Fibroblast of lung (primary cell): Measurements from ENCODE around the gene ETFRF1. TPM values are rescaled to one million over a fixed set of nuclear protein-coding genes. Genes with fewer than 3 reads are reported as not detected.
A peak's percentile ranks its signal among the peaks of the same experiment; 100 is the strongest.

Experiments
- DNase-seq, 2 donors: peaks; one replicate each; pipeline versions ENCODE4 v3.0.0 to v3.0.0-alpha.2; 2010; ENCODE audit warnings: low read depth in 2 of 2
- H2AFZ ChIP-seq: 2 replicates; pipeline ENCODE4 v1.5.1; 2012; ENCODE audit warnings: low read length, control low read depth, inconsistent platforms
- H3K27ac ChIP-seq: 2 replicates; pipeline ENCODE4 v1.5.1; 2011; ENCODE audit warnings: low read length, control low read depth; ENCODE audit not compliant: insufficient read depth
- H3K27me3 ChIP-seq: 2 replicates; pipeline ENCODE4 v1.5.1; 2011; ENCODE audit warnings: mild to moderate bottlenecking, low read length; ENCODE audit not compliant: control insufficient read depth, insufficient read depth
- H3K36me3 ChIP-seq: 2 replicates; pipeline ENCODE4 v1.5.1; 2011; ENCODE audit warnings: low read length; ENCODE audit not compliant: control insufficient read depth, insufficient read depth
- H3K4me1 ChIP-seq: 2 replicates; pipeline ENCODE4 v1.5.1; 2011; ENCODE audit warnings: low read length; ENCODE audit not compliant: control insufficient read depth, insufficient read depth; ENCODE audit errors: extremely low read depth
- H3K4me2 ChIP-seq: 2 replicates; pipeline ENCODE4 v1.5.1; 2011; ENCODE audit warnings: low read length, control low read depth; ENCODE audit not compliant: insufficient read depth; ENCODE audit errors: extremely low read depth
- H3K4me3 ChIP-seq, 4 experiments: fragments of 200-600 bp in 1 of 4; sonication (generic) in 1 of 4; replicated peaks in 1 of 4; 2 replicates each; pipeline ENCODE4 v1.5.1; 2011 to 2016; ENCODE audit warnings: low read length in 4 of 4, low read depth in 3 of 4, mild to moderate bottlenecking in 3 of 4, control low read depth in 2 of 4, inconsistent platforms in 1 of 4, mixed read lengths in 1 of 4; ENCODE audit not compliant: insufficient read depth in 1 of 4; ENCODE audit errors: control extremely low read depth in 1 of 4
- H3K79me2 ChIP-seq: 2 replicates; pipeline ENCODE4 v1.5.1; 2012; ENCODE audit warnings: mild to moderate bottlenecking, low read length, inconsistent platforms; ENCODE audit not compliant: control insufficient read depth, insufficient read depth
- H3K9ac ChIP-seq: 2 replicates; pipeline ENCODE4 v1.5.1; 2011; ENCODE audit warnings: mild to moderate bottlenecking, low read length, control low read depth; ENCODE audit not compliant: insufficient read depth
- H3K9me3 ChIP-seq: 2 replicates; pipeline ENCODE4 v1.5.1; 2012; ENCODE audit warnings: low read depth, low read length; ENCODE audit not compliant: control insufficient read depth, insufficient read depth
- H4K20me1 ChIP-seq: 2 replicates; pipeline ENCODE4 v1.5.1; 2011; ENCODE audit warnings: low read length; ENCODE audit not compliant: control insufficient read depth, insufficient read depth; ENCODE audit errors: extremely low read depth
- CTCF ChIP-seq, 2 donors: IDR thresholded peaks in 1 of 2; conservative IDR thresholded peaks in 1 of 2; 1 replicate in 1 of 2; 2 replicates in 1 of 2; pipeline ENCODE4 v1.5.1; 2011 to 2012; ENCODE audit warnings: low read length in 2 of 2, control low read depth in 1 of 2, inconsistent platforms in 1 of 2, low read depth in 1 of 2, mild to moderate bottlenecking in 1 of 2
- EZH2 ChIP-seq: IDR thresholded peaks from 2 replicates; pipeline ENCODE4 v1.5.1; 2012; ENCODE audit warnings: low read length, control low read depth, mild to moderate bottlenecking; ENCODE audit errors: missing control alignments
- polyA plus RNA-seq, 2 donors: library from polyadenylated mRNA; depleted of rRNA in 1 of 2; stranded (reverse) in 1 of 2; unstranded in 1 of 2; fragments of >200 nt; gene quantifications; 2 replicates each; pipeline ENCODE4 v1.2.1, GENCODE V29; 2011 to 2012; ENCODE audit warnings: missing spikeins in 1 of 2
- total RNA-seq: library from RNA; depleted of rRNA; stranded (reverse); fragments of >200 nt; gene quantifications from 2 replicates; pipeline ENCODE4 v1.2.1, GENCODE V29; 2014

ETFRF1 gene
- total and polyA plus RNA-seq, 2 donors (not counting 1 experiment from before 2014, with no cell fraction given): 17.3 to 28.0 TPM

GRCh38 chr12:25236190-25236589 lies 41.2 kb downstream of the ETFRF1 start:
- Histone ChIP-seq H3K4me3 (no peak overlapping the region), H3K27ac (peak overlapping the region; percentile 28), H3K4me1 (peaks cover 8% of the 10 kb centered on the region), H3K4me2 (no peak overlapping the region), H3K79me2 (peaks cover 9% of the 10 kb centered on the region), H3K27me3 (no peaks in the 10 kb centered on the region), H3K9ac (no peak overlapping the region), H4K20me1 (no peaks in the 10 kb centered on the region), H3K36me3 (peaks cover 3% of the 10 kb centered on the region), H2AFZ (no peak overlapping the region), H3K9me3 (no peaks in the 10 kb centered on the region)
- TF ChIP-seq CTCF (conservative IDR thresholded peaks at IDR 0.05 in 1 of 2, IDR thresholded peaks at IDR 0.05 in 1 of 2; ENCODE audit: low read depth in 1 of 2, low read length in 2 of 2): no peak
- TF ChIP-seq EZH2: no peak
- peak; percentile 18 to 57 for DNase-seq

GRCh38 chr12:25236626-25237025 lies 41.6 kb downstream of the ETFRF1 start:
- no peak for TF ChIP-seq CTCF (conservative IDR thresholded peaks at IDR 0.05 in 1 of 2, IDR thresholded peaks at IDR 0.05 in 1 of 2; ENCODE audit: low read depth in 1 of 2, low read length in 2 of 2)
- no peak for TF ChIP-seq EZH2
- peak in 1 of 2 donors; percentile 19 for DNase-seq
- H4K20me1 ChIP-seq: no peaks in the 10 kb centered on the region
- no peaks in the 10 kb centered on the region for H3K9me3 ChIP-seq
- H3K27ac ChIP-seq: peak overlapping the region; percentile 28
- H3K4me3 ChIP-seq: no peak overlapping the region
- H3K27me3 ChIP-seq: no peaks in the 10 kb centered on the region
- no peak overlapping the region for H3K9ac ChIP-seq
- H2AFZ ChIP-seq: no peak overlapping the region
- H3K4me2 ChIP-seq: no peak overlapping the region
- peaks cover 3% of the 10 kb centered on the region for H3K36me3 ChIP-seq
- peaks cover 9% of the 10 kb centered on the region for H3K79me2 ChIP-seq
- peaks cover 12% of the 10 kb centered on the region for H3K4me1 ChIP-seq

GRCh38 chr12:25241167-25242020 lies 46.4 kb downstream of the ETFRF1 start:
- no peak overlapping the region for H3K4me3 ChIP-seq
- H3K36me3 ChIP-seq: no peaks in the 10 kb centered on the region
- H2AFZ ChIP-seq: no peak overlapping the region
- no peak overlapping the region for H3K9ac ChIP-seq
- peak overlapping the region; percentile 7 for H3K27ac ChIP-seq
- peak; percentile 47 to 76 for DNase-seq
- no peak overlapping the region for H3K4me2 ChIP-seq
- peaks cover 7% of the 10 kb centered on the region for H3K4me1 ChIP-seq
- no peaks in the 10 kb centered on the region for H3K27me3 ChIP-seq
- H3K79me2 ChIP-seq: peaks cover 14% of the 10 kb centered on the region
- no peaks in the 10 kb centered on the region for H4K20me1 ChIP-seq
- no peaks in the 10 kb centered on the region for H3K9me3 ChIP-seq
- TF ChIP-seq EZH2 (no peak), CTCF (conservative IDR thresholded peaks at IDR 0.05 in 1 of 2, IDR thresholded peaks at IDR 0.05 in 1 of 2; ENCODE audit: low read depth in 1 of 2, low read length in 2 of 2) (peak; percentile 47 to 65)
